K562 (cell line): ENCODE measurements around the gene LOC101059915.
A peak's percentile ranks its signal among the peaks of the same experiment; 100 is the strongest.

Experiments
- ATAC-seq: fragments of 200-7000 bp; cut with Tn5 transposase; 3 replicates; pipeline ENCODE4 v1.9.1; 2020; ENCODE audit warnings: moderate library complexity
- BruUV-seq: library from RNA; stranded (reverse); fragments of 400-500 nt; replicated peaks from 2 replicates; lab custom pipeline; 2021; lab: Mats Ljungman, UMichigan
- CTCF ChIA-PET: fragments of 300-600 bp; formaldehyde crosslinking; extraction: SDS; loops from one replicate; lab custom pipeline; 2021; ENCODE audit warnings: low intra/inter-chr PET ratio; lab: Yijun Ruan, JAX
- POLR2A ChIA-PET: fragments of 300-600, 350-650 bp; sonication (Branson Sonifier 250); formaldehyde crosslinking; extraction: SDS; loops from one replicate; lab custom pipeline; 2021; ENCODE audit warnings: antibody characterized with exemption, inconsistent platforms; lab: Yijun Ruan, JAX
- DNase-seq, 4 experiments: peaks; one replicate each; pipeline versions ENCODE4 v3.0.0 to v3.0.0-alpha.2; 2011 to 2018; ENCODE audit warnings: low spot score in 3 of 4, mixed read lengths in 3 of 4; ENCODE audit errors: extremely low read depth in 1 of 4
- FAIRE-seq: peaks from 2 replicates; lab custom pipeline; 2011; peaks lifted over from hg19 to GRCh38; lab: Jason Lieb, UNC
- H2AFZ ChIP-seq: 2 replicates; pipeline ENCODE4 v1.6.0; 2011; ENCODE audit warnings: low read depth, low read length, control low read depth, inconsistent platforms
- H3K27ac ChIP-seq: fragments of 200-600 bp; 3 replicates; pipeline ENCODE4 v1.8.0; 2011; ENCODE audit warnings: low read depth, mild to moderate bottlenecking, control low read depth, inconsistent platforms, low read length, moderate library complexity, mixed read lengths; ENCODE audit errors: extremely low read depth
- H3K27me3 ChIP-seq, 2 experiments: fragments of 300-600 bp in 1 of 2; 2 replicates in 1 of 2; 3 replicates in 1 of 2; pipeline versions ENCODE4 v1.6.0 to v1.8.0; 2011; ENCODE audit warnings: inconsistent platforms in 2 of 2, low read length in 2 of 2, mild to moderate bottlenecking in 1 of 2, mixed read lengths in 1 of 2, moderate library complexity in 1 of 2; ENCODE audit not compliant: control insufficient read depth in 2 of 2, insufficient read depth in 2 of 2
- H3K36me3 ChIP-seq: fragments of 300-600 bp; 3 replicates; pipeline ENCODE4 v1.8.0; 2011; ENCODE audit warnings: mild to moderate bottlenecking, low read length, inconsistent platforms; ENCODE audit not compliant: control insufficient read depth, insufficient read depth
- H3K4me1 ChIP-seq, 2 experiments: fragments of 200-600 bp in 1 of 2; replicated peaks in 1 of 2; 2 replicates in 1 of 2; 3 replicates in 1 of 2; pipeline versions ENCODE4 v1.5.1 to v1.8.0; 2011; ENCODE audit warnings: inconsistent platforms in 2 of 2, low read length in 2 of 2, mild to moderate bottlenecking in 1 of 2, mixed read lengths in 1 of 2, moderate library complexity in 1 of 2; ENCODE audit not compliant: control insufficient read depth in 2 of 2, insufficient read depth in 2 of 2
- H3K4me2 ChIP-seq: 2 replicates; pipeline ENCODE4 v1.6.1; 2011; ENCODE audit warnings: low read length, control low read depth, inconsistent platforms, mixed read lengths; ENCODE audit not compliant: insufficient read depth
- H3K4me3 ChIP-seq: fragments of 200-600 bp; sonication (generic), shearing (Covaris generic); 2 replicates; pipeline ENCODE4 v1.5.1; 2016; ENCODE audit warnings: control low read depth, inconsistent platforms
- H3K79me2 ChIP-seq: fragments of 200-600 bp; 3 replicates; pipeline ENCODE4 v1.8.0; 2011; ENCODE audit warnings: low read length, inconsistent platforms; ENCODE audit not compliant: control insufficient read depth, insufficient read depth
- H3K9ac ChIP-seq, 2 experiments: 2 replicates each; pipeline versions ENCODE4 v1.6.0 to v1.6.1; 2011; ENCODE audit warnings: low read depth in 2 of 2, low read length in 2 of 2, control low read depth in 1 of 2, inconsistent platforms in 1 of 2, mild to moderate bottlenecking in 1 of 2, mixed read lengths in 1 of 2; ENCODE audit not compliant: insufficient read depth in 1 of 2
- H3K9me1 ChIP-seq: one replicate; pipeline ENCODE4 v1.6.0; 2011; ENCODE audit warnings: inconsistent platforms, mild to moderate bottlenecking, low read length, moderate library complexity; ENCODE audit not compliant: control insufficient read depth, insufficient read depth
- H3K9me3 ChIP-seq: replicated peaks from 2 replicates; pipeline ENCODE4 v1.5.1; 2011; ENCODE audit warnings: low read depth, low read length, inconsistent platforms; ENCODE audit not compliant: control insufficient read depth, insufficient read depth
- H4K20me1 ChIP-seq: replicated peaks from 2 replicates; pipeline ENCODE4 v1.6.1; 2011; ENCODE audit warnings: low read length, inconsistent platforms, mixed read lengths; ENCODE audit not compliant: control insufficient read depth, insufficient read depth
- EHMT2 ChIP-seq: fragments of 450-650 bp; IDR thresholded peaks from 2 replicates; pipeline ENCODE4 v1.6.1; 2018; ENCODE audit warnings: antibody characterized with exemption
- ESRRB ChIP-seq: fragments of 250-450 bp; sonication (Bioruptor Pico); IDR thresholded peaks from 2 replicates; pipeline ENCODE4 v1.5.0; 2020; ENCODE audit warnings: mild to moderate bottlenecking, moderate library complexity, borderline replicate concordance
- RAD21 ChIP-seq, 2 experiments: fragments of 250-450 bp in 1 of 2; fragments of 450-650 bp in 1 of 2; sonication (Bioruptor Pico) in 1 of 2; formaldehyde crosslinking in 1 of 2; IDR thresholded peaks in 1 of 2; conservative IDR thresholded peaks in 1 of 2; 2 replicates each; pipeline versions ENCODE4 v1.4.0 to v1.8.0; 2020 to 2022; ENCODE audit warnings: mild to moderate bottlenecking in 2 of 2, moderate library complexity in 1 of 2
- RB1 ChIP-seq: fragments of 450-650 bp; IDR thresholded peaks from 2 replicates; pipeline ENCODE4 v1.6.1; 2017; ENCODE audit warnings: low read depth, mild to moderate bottlenecking
- REST ChIP-seq, 2 experiments: fragments of 450-650 bp; formaldehyde crosslinking in 1 of 2; IDR thresholded peaks; 2 replicates each; pipeline versions ENCODE4 v1.4.0 to v1.6.1; 2014 to 2020; ENCODE audit warnings: mild to moderate bottlenecking in 2 of 2, borderline replicate concordance in 1 of 2, low read depth in 1 of 2
- RFX5 ChIP-seq: IDR thresholded peaks from 2 replicates; pipeline ENCODE4 v1.6.1; 2011; ENCODE audit warnings: low read depth, mild to moderate bottlenecking, improper control_type of control experiment, low read length
- SAFB2 ChIP-seq: fragments of 200-400 bp; formaldehyde crosslinking; IDR thresholded peaks from 2 replicates; pipeline ENCODE4 v1.6.1; 2018; ENCODE audit warnings: borderline replicate concordance, low read length, low read depth, moderate library complexity; ENCODE audit not compliant: severe bottlenecking
- ZNF165 ChIP-seq: fragments of 250-450 bp; sonication (Bioruptor Pico); IDR thresholded peaks from 2 replicates; pipeline ENCODE4 v1.4.0; 2020; ENCODE audit warnings: borderline replicate concordance
- WGBS: fragments of 100-300 bp; shearing (Covaris generic); methylation state at CpG from one replicate; pipeline ENCODE4 v1.1.6; 2016; ENCODE audit warnings: low coverage, mixed read lengths; ENCODE audit not compliant: insufficient coverage; ENCODE audit errors: missing lambda C conversion rate; 5-methylcytosine and 5-hydroxymethylcytosine counted together
- in situ Hi-C: fragments of 300-500 bp; cut with MboI; formaldehyde crosslinking; loops from 4 replicates; pipeline ENCODE4 v1.15.0; 2018; ENCODE audit warnings: inconsistent platforms, mixed read lengths
- intact Hi-C: fragments of 100-400 bp; cut with micrococcal nuclease; formaldehyde crosslinking; loops from 2 replicates; pipeline ENCODE4 v1.14.2; 2022
- TF ChIP-seq, protein P1 (sequence below): fragments of 450-650 bp; IDR thresholded peaks from 2 replicates; pipeline ENCODE4 v1.6.1; 2017; ENCODE audit warnings: mild to moderate bottlenecking, moderate library complexity

The LOC101059915 gene

DNA sequence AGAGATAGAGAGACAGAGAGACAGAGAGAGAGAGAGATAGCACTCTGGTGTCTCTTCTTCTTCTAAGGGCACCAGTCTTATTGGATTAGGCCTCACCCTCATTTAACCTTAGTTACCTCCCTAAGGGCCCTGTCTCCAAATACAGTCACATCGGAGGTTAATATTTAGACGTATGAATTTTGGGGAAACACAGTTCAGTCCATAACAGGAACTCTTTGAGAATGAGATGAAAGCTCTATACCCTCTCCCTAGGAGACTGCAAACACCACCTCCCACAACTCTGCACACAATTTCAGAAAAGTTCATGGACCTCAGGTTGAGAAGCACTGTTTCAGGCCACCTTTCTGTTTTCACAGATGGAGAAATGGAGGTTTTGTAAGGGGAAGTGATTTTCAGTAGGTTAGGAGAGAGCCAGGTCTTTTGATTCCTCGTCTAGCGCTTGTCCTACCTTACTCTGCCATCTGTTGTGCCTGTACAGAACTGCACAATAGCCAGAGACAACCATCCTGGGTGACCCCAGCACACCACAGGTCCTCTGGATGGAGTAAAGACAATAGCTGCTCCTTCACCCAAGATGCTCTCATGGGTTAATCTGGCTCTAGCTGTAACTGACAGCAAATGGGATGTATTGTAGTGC, 16.9 kb upstream of the LOC101059915 start:
- CTCF ChIA-PET: interaction anchor here (0.5 to 1.0 kb wide), 3 partner anchors 652 to 772 kb away, joined by 3 to 5 read pairs (median 3); no protein-coding TSS in a partner anchor
- TF ChIP-seq RAD21 (CRISPR knock-in tag; conservative IDR thresholded peaks at IDR 0.05 in 1 of 2, IDR thresholded peaks at IDR 0.05 in 1 of 2) (peak in 1 of 2 experiments; percentile 64; a peak in 2 of 4 replicates), RB1 (no peak), EHMT2 (no peak), ESRRB (CRISPR knock-in tag) (no peak), ZNF165 (no peak), RFX5 (no peak), SAFB2 (no peak), REST (IDR thresholded peaks at IDR 0.05; ENCODE audit: borderline replicate concordance) (peak; percentile 21; the same call in 1 of the 2 replicates), REST (CRISPR knock-in tag; IDR thresholded peaks at IDR 0.05; ENCODE audit: low read depth) (no peak)
- TF ChIP-seq, protein P1, sequence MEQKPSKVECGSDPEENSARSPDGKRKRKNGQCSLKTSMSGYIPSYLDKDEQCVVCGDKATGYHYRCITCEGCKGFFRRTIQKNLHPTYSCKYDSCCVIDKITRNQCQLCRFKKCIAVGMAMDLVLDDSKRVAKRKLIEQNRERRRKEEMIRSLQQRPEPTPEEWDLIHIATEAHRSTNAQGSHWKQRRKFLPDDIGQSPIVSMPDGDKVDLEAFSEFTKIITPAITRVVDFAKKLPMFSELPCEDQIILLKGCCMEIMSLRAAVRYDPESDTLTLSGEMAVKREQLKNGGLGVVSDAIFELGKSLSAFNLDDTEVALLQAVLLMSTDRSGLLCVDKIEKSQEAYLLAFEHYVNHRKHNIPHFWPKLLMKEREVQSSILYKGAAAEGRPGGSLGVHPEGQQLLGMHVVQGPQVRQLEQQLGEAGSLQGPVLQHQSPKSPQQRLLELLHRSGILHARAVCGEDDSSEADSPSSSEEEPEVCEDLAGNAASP: no peak

More for the DNA sequence above, 16.9 kb upstream of the LOC101059915 start:
- no peaks in the 10 kb centered on the region for H3K27me3 ChIP-seq
- H3K4me1 ChIP-seq: no peaks in the 10 kb centered on the region
- H3K79me2 ChIP-seq: no peaks in the 10 kb centered on the region
- H2AFZ ChIP-seq: no peak overlapping the region
- no peaks in the 10 kb centered on the region for H3K9me3 ChIP-seq
- WGBS: 16% methylated on average over 4 of the region's 4 CpGs
- in situ Hi-C loops (loop anchor here (25.0 kb wide), 1 partner anchor 212 kb away; no protein-coding TSS in a partner anchor), intact Hi-C loops (loop anchor here (5.0 kb wide), 3 partner anchors 78 to 468 kb away; no protein-coding TSS in a partner anchor)
- H3K36me3 ChIP-seq: no peaks in the 10 kb centered on the region
- H3K9ac ChIP-seq: no peak overlapping the region
- H3K27ac ChIP-seq: no peak overlapping the region
- BruUV-seq: no TSS peak
- no peaks in the 10 kb centered on the region for H3K9me1 ChIP-seq
- H3K4me2 ChIP-seq: no peak overlapping the region
- FAIRE-seq (no peak), DNase-seq (peak in 1 of 4 experiments; percentile 31), ATAC-seq (peak; percentile 95)
- no peaks in the 10 kb centered on the region for H4K20me1 ChIP-seq
- POLR2A ChIA-PET: interaction anchor here (0.7 kb wide), 1 partner anchor 209 kb away, joined by 3 read pairs; no protein-coding TSS in a partner anchor
- H3K4me3 ChIP-seq: no peak overlapping the region
